HG02571 (cell line): Measurements from ENCODE around the gene TNNT2.
A peak's percentile ranks its signal among the peaks of the same experiment; 100 is the strongest.

ENCODE experiments used
- ATAC-seq: cut with Tn5 transposase; IDR thresholded peaks from one replicate; pipeline ENCODE4 v1.9.1; 2021; ENCODE audit warnings: mild to moderate bottlenecking, moderate library complexity; ENCODE audit not compliant: unreplicated experiment

The TNNT2 gene

GRCh38 chr1:201377611-201378092 is at the start of gene TNNT2:
Gene TNNT2, minus strand, starts transcription at chr1:201377680. Its CDS starts 4,426 bp downstream, at chr1:201373254.
- ATAC-seq, result no peak

- ATAC-seq, result no peak
Observed at GRCh38 chr1:201426479-201427310, 49.2 kb upstream of the TNNT2 start.

GRCh38 chr1:201424146-201424545 is 46.7 kb upstream of the TNNT2 start:
- no peak for ATAC-seq

GRCh38 chr1:201423655-201424054 is 46.2 kb upstream of the TNNT2 start:
- no peak for ATAC-seq

GRCh38 chr1:201422436-201423030 is 45.1 kb upstream of the TNNT2 start:
- ATAC-seq, result no peak

GRCh38 chr1:201422026-201422425 is 44.5 kb upstream of the TNNT2 start:
- ATAC-seq, result no peak

GRCh38 chr1:201421041-201421440 is 43.6 kb upstream of the TNNT2 start:
- ATAC-seq, result no peak

- ATAC-seq, result no peak
Observed at GRCh38 chr1:201420608-201421002, 43.1 kb upstream of the TNNT2 start.

- no peak for ATAC-seq
Observed at GRCh38 chr1:201419746-201420607, 42.5 kb upstream of the TNNT2 start.

GRCh38 chr1:201419256-201419655 is 41.8 kb upstream of the TNNT2 start:
- no peak for ATAC-seq

- ATAC-seq, result no peak
Observed at GRCh38 chr1:201418461-201418860, 41.0 kb upstream of the TNNT2 start.

- no peak for ATAC-seq
Observed at GRCh38 chr1:201414051-201414738, 36.7 kb upstream of the TNNT2 start.

- no peak for ATAC-seq
Observed at GRCh38 chr1:201411292-201411691, 33.8 kb upstream of the TNNT2 start.

GRCh38 chr1:201409440-201409839 is 32.0 kb upstream of the TNNT2 start:
- no peak for ATAC-seq

- no peak for ATAC-seq
Observed at GRCh38 chr1:201408834-201409200, 31.3 kb upstream of the TNNT2 start.

GRCh38 chr1:201408176-201408833 is 30.8 kb upstream of the TNNT2 start:
- no peak for ATAC-seq

- ATAC-seq, result no peak
Observed at GRCh38 chr1:201406831-201407406, 29.4 kb upstream of the TNNT2 start.

- ATAC-seq, result peak; percentile 40
Observed at GRCh38 chr1:201405484-201405831, 28.0 kb upstream of the TNNT2 start.

- peak; percentile 13 for ATAC-seq
Observed at GRCh38 chr1:201404722-201405483, 27.4 kb upstream of the TNNT2 start.
